Left cardiac atrium (tissue), 2 donors: ENCODE measurements around the gene CD82. TPM values are rescaled to one million over a fixed set of nuclear protein-coding genes. Genes with fewer than 3 reads are reported as not detected.

Experiments
- total RNA-seq, 2 donors: library from RNA; stranded (reverse); fragmentation: NEBNext Ultra II Directional; extraction: Animal tissue kit (Norgen Biotek cat#: 25700); gene quantifications; one replicate each; pipeline ENCODE4 v1.2.1, GENCODE V29; 2021
- donor health status: DM: no; HTN: yes; CAD: no; lungs with severe emphysema.
- donor health status: DM: yes; HTN: yes; CAD: no.

CD82 gene
- total RNA-seq, 2 donors from 2014 or later = 22.0 to 35.3 TPM

Other genes starting within 250 kb of the CD82 start
- gene TSPAN18, start 161.3 kb downstream of the CD82 start, total RNA-seq = 100 to 1,000 TPM; 152 to 166 TPM